Upper lobe of left lung (tissue), 6 donors: ENCODE results near the gene BAAT. TPM values are rescaled to one million over a fixed set of nuclear protein-coding genes. Genes with fewer than 3 reads are reported as not detected.
A peak's percentile ranks its signal among the peaks of the same experiment; 100 is the strongest.

ENCODE experiments used
- ATAC-seq, 2 donors: fragments of 200-7000 bp; cut with Tn5 transposase; one replicate each; pipeline ENCODE4 v1.9.1; 2022; ENCODE audit warnings: mild to moderate bottlenecking in 2 of 2, moderate library complexity in 2 of 2; ENCODE audit not compliant: low FRiP score in 2 of 2
- DNase-seq, 2 donors: peaks; one replicate each; pipeline ENCODE4 v3.0.0-alpha.2; 2019 to 2020
- H3K27ac ChIP-seq, 4 donors: fragments of 200-600 bp; sonication (generic); one replicate each; pipeline ENCODE4 v1.5.1; 2016 to 2019
- H3K27me3 ChIP-seq, 4 donors: fragments of 200-600 bp; sonication (generic); one replicate each; pipeline ENCODE4 v1.5.1; 2017 to 2019
- H3K36me3 ChIP-seq, 4 donors: fragments of 200-600 bp; sonication (generic); one replicate each; pipeline ENCODE4 v1.5.1; 2016 to 2019
- H3K4me1 ChIP-seq, 4 donors: fragments of 200-600 bp; sonication (generic); one replicate each; pipeline ENCODE4 v1.5.1; 2018 to 2019
- H3K4me3 ChIP-seq, 4 donors: fragments of 200-600 bp; sonication (generic); one replicate each; pipeline ENCODE4 v1.5.1; 2017 to 2019; ENCODE audit warnings: mild to moderate bottlenecking in 2 of 4, moderate library complexity in 1 of 4
- H3K9me3 ChIP-seq, 4 donors: fragments of 200-600 bp; sonication (generic); one replicate each; pipeline ENCODE4 v1.5.1; 2018 to 2019
- CTCF ChIP-seq, 6 experiments: fragments of 450-650 bp in 4 of 6; fragments of 200-600 bp in 2 of 6; sonication (generic) in 2 of 6; IDR thresholded peaks; one replicate each; pipeline ENCODE4 v1.5.1; 2016 to 2019; ENCODE audit warnings: antibody characterized with exemption in 6 of 6
- EP300 ChIP-seq, 4 donors: sonication (generic); formaldehyde crosslinking; IDR thresholded peaks; one replicate each; pipeline ENCODE4 v1.5.1; 2017; ENCODE audit warnings: antibody characterized with exemption in 4 of 4, control low read depth in 2 of 4
- POLR2A ChIP-seq, 4 donors: fragments of 450-650 bp; IDR thresholded peaks; one replicate each; pipeline ENCODE4 v1.5.1; 2016 to 2017; ENCODE audit warnings: antibody characterized with exemption in 4 of 4, mild to moderate bottlenecking in 2 of 4
- POLR2AphosphoS5 ChIP-seq, 2 donors: sonication (generic); formaldehyde crosslinking; IDR thresholded peaks; one replicate each; pipeline ENCODE4 v1.5.1; 2017; ENCODE audit warnings: antibody characterized with exemption in 2 of 2
- WGBS, 2 donors: methylation state at CpG; one replicate each; pipeline ENCODE4 v1.1.5; 2017 to 2018; 5-methylcytosine and 5-hydroxymethylcytosine counted together
- total RNA-seq, 6 donors: library from RNA; depleted of rRNA in 4 of 6; stranded (reverse); fragments of >200 nt in 4 of 6; gene quantifications; one replicate each; pipeline versions ENCODE4 v1.1.0 to v1.2.1, GENCODE V29; 2016 to 2021
- donor health status: DM: no; HTN: no; CAD: no; lungs with moderate emphysema.
- donor health status: DM: no; HTN: yes; CAD: no; lungs with severe emphysema.

The BAAT gene
- total RNA-seq, 6 donors from 2014 or later = 1.7 to 3.3 TPM; not detected in 4

DNA sequence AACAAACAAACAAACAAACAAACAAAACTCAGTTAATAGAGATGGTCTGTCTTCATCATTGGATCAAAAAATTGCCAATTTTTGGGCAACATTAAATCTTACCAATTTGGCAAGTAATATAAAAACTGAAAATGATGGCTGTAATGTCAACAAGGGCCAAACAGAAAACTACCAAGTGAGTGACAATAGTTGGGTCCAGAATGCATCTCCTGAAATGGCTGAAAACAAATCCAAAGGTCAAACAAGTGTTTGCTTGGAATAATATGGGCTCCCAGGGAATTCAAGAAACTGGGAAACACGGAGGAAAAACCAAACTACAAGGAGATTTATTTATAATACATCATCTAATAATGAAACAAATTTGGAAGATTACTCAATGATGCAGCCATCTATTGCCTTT, 25.1 kb downstream of the BAAT start:
- H3K9me3 ChIP-seq = no peaks in the 10 kb centered on the region
- WGBS, 2 donors = 78 to 83% methylated on average over 1 of the region's 1 CpG
- no peak overlapping the region for H3K4me3 ChIP-seq
- H3K27me3 ChIP-seq = no peaks in the 10 kb centered on the region
- ATAC-seq (no peak), DNase-seq (no peak)
- H3K4me1 ChIP-seq = no peaks in the 10 kb centered on the region
- H3K27ac ChIP-seq = no peak overlapping the region
- H3K36me3 ChIP-seq = no peaks in the 10 kb centered on the region
- no peak for TF ChIP-seq POLR2AphosphoS5 (IDR thresholded peaks at IDR 0.05)
- no peak for TF ChIP-seq POLR2A (IDR thresholded peaks at IDR 0.05)
- TF ChIP-seq CTCF (IDR thresholded peaks at IDR 0.05) = no peak
- no peak for TF ChIP-seq EP300 (IDR thresholded peaks at IDR 0.05)

- Histone ChIP-seq H3K27ac (no peak overlapping the region), H3K4me3 (no peak overlapping the region), H3K27me3 (no peaks in the 10 kb centered on the region), H3K9me3 (no peaks in the 10 kb centered on the region), H3K4me1 (no peaks in the 10 kb centered on the region), H3K36me3 (no peaks in the 10 kb centered on the region)
- no peak for TF ChIP-seq POLR2AphosphoS5 (IDR thresholded peaks at IDR 0.05)
- no peak for TF ChIP-seq CTCF (IDR thresholded peaks at IDR 0.05)
- no peak for TF ChIP-seq EP300 (IDR thresholded peaks at IDR 0.05)
- no peak for TF ChIP-seq POLR2A (IDR thresholded peaks at IDR 0.05)
- DNase-seq (no peak), ATAC-seq (no peak)
- 100% methylated on average over 1 of the region's 1 CpG; no CpG with 5 or more reads in 1 of the 2 donors for WGBS, 2 donors
Observed at GRCh38 chr9:101356619-101357018, 28.2 kb downstream of the BAAT start.

DNA sequence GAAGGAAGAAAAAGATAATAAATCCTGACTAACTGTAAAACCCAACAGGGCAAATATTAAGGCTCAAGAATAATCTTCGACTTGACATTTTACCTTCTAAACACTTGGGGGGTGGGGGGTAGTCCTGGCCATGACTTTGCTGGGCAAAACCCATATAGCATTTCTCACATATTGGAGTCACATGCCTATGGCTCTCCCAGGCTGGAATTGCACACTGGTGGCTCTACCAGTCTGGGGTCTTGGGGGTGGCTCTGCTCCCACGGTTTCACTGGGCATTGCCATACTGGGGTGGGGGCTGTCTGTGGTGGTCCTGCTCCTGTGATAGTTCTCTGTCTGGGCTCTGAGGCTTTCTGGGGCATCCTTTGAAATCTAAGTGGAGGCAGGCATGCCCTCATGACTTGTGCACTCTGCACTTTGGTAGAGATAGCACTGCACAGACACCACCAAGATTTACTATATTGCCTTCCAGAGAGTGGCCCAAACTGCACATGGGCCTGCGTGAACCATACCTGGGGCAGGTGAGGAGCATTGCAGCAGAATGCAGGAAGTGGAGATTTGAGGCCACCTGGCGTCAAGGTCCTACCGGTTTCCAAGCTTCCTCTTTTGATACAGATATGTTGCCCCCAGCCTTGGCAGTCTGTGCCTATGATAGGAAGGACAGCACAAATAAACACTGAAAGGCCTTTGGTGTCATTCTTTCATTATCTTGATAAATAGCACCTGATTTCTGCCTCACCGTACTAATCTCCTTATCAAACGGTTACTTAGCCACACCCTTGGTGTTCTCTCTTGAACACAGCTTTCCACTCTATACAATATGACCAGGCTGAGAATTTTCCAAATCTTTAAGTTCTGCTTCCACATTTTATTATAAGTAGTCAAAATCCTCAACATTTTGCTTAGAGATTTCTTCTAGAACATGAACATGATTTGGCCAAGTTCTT, 29.8 kb downstream of the BAAT start:
- no peak for TF ChIP-seq CTCF (IDR thresholded peaks at IDR 0.05)
- TF ChIP-seq EP300 (IDR thresholded peaks at IDR 0.05) = no peak
- no peak for TF ChIP-seq POLR2A (IDR thresholded peaks at IDR 0.05)
- no peak for TF ChIP-seq POLR2AphosphoS5 (IDR thresholded peaks at IDR 0.05)
- ATAC-seq = peak in 1 of 2 donors; percentile 12
- WGBS, 2 donors = 54 to 66% methylated on average over 5 to 7 of the region's 7 CpGs
- Histone ChIP-seq H3K27ac (no peak overlapping the region), H3K36me3 (no peaks in the 10 kb centered on the region), H3K4me1 (no peaks in the 10 kb centered on the region), H3K4me3 (no peak overlapping the region), H3K9me3 (no peaks in the 10 kb centered on the region), H3K27me3 (no peaks in the 10 kb centered on the region)
- DNase-seq = no peak

DNA sequence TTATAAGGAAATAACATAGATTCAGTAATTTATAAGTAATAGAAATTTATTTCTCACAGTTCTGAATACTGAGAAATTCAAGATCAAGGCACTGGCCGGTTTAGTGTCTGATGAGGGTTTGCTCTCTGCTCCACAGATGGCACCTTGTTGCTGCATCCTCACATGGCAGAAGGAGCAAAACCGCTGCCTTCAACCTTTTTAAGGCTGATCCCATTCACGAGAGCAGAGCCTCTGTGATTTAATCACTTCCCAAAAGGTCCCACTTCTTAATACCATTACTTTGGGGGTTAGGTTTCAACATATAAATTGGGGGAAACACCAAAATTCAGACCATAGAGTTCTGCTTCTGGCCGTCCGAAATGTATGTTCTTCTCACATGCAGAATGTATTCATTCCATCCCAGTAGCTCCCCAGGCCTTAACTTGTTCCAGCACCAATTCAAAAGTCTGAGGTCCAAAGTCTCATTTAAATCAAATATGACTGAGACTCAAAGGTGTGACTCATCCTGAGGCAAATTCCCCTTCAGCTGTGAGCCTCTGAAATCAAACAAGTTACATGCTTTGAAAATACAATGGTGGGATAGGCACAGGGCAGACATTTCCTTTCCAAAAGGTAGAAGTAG, 30.6 kb downstream of the BAAT start:
- no peaks in the 10 kb centered on the region for H3K4me1 ChIP-seq
- ATAC-seq (no peak), DNase-seq (no peak)
- TF ChIP-seq CTCF (IDR thresholded peaks at IDR 0.05) (no peak), POLR2A (IDR thresholded peaks at IDR 0.05) (no peak), EP300 (IDR thresholded peaks at IDR 0.05) (no peak), POLR2AphosphoS5 (IDR thresholded peaks at IDR 0.05) (no peak)
- H3K27ac ChIP-seq = no peak overlapping the region
- WGBS, 2 donors = 78 to 89% methylated on average over 5 of the region's 5 CpGs
- H3K9me3 ChIP-seq = no peaks in the 10 kb centered on the region
- no peak overlapping the region for H3K4me3 ChIP-seq
- H3K27me3 ChIP-seq = no peaks in the 10 kb centered on the region
- no peaks in the 10 kb centered on the region for H3K36me3 ChIP-seq
